ENCODE measurements around the gene ATAD3C.
"Not testable (repeated sequence)": the region's sequence is repeated elsewhere in the genome, so short reads cannot be mapped to it uniquely, and the experiment has no call there.

ATAD3C gene

DNA sequence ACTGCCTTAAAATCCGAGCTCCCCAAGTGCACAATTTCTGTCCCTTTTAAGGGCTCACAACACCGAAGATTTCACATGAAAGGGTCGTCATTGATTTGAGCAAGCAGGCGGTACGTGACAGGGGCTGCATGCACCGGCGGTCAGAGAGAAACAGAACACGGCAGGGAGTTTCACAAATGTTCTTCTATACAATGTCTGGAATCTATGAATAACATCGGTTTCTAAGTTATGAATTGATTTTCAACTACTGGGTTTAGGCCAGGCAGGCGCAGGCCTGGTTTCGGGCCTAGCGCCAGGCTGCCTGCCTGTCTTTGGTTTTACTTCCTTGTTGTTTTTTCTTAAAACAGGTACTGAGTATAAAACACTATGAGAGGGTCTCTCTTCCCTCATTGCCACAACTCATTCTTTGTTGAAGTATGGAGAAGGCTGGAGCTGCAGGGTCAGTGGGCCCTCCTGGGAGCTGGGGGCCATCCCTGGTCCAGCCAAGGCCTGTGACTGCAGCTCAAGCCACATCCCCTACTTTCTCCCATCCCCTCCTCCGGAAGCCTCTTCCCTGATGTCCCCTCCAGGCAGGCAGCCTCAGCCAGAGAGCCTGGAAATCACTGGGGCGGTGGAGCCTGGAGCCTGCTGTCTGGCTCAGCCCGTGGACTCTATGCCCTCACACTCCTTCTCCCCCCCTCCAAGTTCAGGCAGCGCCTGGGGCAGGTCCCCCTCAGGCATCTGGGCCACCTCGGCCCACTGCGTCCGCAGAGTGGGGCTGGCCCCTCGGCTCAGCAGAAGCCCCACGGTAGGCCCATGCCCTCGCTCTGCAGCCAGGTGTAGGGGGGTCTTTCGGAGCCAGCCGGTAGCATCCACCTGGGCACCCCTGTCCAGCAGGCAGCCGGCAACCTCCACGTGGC is 30.8 kb upstream of the ATAD3C start:
- no peak for DNase-seq (ENCODE audit: low read depth, low spot score)
- peak overlapping the region; percentile 82 for H3K27ac ChIP-seq

DNA sequence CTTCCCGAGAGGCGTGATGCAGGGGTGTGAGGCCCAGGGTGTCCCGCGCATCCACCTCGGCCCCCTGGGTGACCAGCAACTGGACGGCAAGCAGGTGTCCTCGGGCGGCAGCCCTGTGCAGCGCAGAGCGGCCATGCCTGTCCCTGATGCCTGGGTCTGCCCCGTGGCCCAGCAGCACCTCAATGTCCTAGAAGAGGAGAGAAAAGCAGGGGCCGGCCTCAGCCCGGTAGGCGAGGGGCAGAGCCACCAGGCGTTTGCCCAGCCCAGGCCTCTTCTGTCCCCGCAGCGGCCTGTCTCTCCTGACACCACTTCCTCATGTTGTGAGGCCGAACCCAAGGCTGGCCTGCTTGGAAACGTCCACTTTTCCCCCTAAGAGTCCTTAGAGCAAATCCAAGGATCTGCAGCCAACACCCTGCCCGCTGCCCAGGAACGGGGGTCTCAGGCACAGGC is 30.1 kb upstream of the ATAD3C start:
- H3K27ac ChIP-seq: peak overlapping the region; percentile 82
- no peak for DNase-seq (ENCODE audit: low read depth, low spot score)

DNA sequence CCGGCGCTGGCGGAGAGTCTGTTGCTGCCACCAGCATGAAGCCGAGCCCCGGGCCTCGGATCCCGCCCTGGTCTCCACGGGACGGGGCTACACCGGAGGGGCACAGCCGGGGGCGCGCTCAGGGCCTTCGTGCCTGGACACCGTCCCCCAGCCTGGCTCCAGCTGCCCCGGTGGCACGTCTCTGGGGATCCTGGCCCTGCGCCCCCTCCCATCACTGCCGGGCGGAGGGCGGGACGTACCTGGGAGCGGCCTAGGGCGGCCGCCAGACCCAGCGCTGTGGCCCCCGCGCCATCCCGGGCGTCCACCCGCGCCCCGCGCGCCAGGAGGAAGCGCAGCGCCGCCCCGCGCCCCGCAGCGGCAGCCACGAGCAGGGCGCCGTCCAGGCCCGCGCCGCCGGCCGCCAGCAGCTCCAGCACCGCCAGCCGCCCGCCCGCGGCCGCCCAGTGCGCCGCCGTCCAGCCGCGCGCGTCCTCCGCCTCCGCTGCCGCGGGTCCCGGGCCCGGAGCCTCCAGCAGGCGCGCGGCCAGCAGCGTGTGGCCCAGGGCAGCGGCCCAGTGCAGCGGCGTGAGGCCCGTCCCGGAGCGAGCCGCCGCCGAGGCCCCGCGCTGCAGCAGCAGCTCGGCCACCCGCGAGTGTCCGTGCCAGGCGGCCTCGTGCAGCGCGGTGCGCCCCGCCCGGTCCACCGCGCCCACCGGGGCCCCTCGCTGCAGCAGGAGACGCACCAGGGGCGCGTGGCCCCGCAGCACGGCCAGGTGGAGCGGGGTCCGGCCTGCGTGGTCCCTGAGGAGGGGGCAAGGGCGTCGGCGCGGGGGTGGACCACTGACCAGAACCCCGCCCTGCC is 29.5 kb upstream of the ATAD3C start:
- DNase-seq (ENCODE audit: low read depth, low spot score): no peak
- peak overlapping the region; percentile 82 for H3K27ac ChIP-seq

DNA sequence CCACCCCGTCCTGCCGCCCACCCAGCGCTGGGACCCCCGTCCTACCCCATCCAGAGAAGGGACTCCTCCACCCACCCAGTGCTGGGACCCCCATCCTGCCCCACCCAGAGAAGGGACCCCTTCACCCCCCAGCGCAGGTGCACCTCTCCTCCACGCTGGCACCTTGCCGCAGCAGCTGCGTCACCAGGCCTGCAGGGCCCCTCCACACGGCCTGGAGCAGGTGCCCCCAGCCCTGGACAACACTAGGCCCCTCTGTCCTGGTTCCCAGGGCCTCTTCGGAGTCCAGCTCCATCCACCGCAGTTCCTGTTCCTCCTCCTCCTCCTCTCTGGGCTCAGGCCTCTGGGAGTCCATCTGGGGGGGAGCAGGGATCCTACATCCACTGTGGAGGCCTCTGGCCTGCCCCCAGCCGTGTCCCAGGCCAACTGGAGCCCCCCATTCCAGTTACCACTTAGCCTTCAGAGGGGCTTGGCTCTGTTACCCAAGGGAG is 28.8 kb upstream of the ATAD3C start:
- peak overlapping the region; percentile 82 for H3K27ac ChIP-seq
- no peak for DNase-seq (ENCODE audit: low read depth, low spot score)

DNA sequence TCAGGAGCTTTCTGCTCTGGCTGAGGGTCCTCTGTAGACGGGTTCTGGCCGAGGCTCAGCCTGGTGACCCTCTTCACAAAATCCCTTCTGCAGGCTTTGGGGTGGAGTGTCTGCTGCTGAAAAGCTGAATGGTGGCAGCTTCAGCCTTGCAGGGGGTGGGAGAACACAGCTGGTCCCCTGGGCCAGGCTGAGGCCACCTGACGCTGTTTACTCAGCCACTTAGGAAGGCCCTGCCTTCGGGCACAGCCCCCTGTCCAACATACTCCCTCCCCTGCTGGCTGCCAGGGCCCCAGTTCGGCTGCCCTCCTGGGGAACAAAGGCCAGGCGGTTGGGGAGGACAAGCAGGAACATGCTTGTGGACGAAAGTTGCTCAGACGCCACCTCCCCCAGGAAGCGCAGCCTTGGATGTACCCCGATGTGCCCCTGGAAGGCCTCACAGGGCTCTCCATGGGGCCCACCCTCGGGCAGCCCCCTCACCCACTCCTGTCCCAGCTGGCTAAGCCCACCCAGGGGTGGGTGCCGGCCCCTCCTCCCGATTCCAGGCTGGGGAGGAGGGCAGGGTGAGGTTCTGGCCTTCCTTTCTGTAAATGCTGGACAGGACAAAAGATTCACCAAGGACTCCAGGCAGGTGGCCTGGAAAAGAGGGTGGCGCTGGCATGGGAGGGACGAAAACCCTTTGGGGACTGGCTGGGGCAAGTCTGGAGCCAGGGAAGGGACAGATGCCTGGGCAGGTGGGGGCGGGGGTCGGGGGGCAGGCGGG is 28.2 kb upstream of the ATAD3C start, which contains the start of gene ANKRD65:
TSS of gene ANKRD65 (minus strand) at position 130 of the 760 bp plus-strand sequence. CDS start 271 bp downstream, outside the sequence.
- H3K27ac ChIP-seq: peak within 1 kb of the TSS; percentile 82
- no peak for DNase-seq (ENCODE audit: low read depth, low spot score)

DNA sequence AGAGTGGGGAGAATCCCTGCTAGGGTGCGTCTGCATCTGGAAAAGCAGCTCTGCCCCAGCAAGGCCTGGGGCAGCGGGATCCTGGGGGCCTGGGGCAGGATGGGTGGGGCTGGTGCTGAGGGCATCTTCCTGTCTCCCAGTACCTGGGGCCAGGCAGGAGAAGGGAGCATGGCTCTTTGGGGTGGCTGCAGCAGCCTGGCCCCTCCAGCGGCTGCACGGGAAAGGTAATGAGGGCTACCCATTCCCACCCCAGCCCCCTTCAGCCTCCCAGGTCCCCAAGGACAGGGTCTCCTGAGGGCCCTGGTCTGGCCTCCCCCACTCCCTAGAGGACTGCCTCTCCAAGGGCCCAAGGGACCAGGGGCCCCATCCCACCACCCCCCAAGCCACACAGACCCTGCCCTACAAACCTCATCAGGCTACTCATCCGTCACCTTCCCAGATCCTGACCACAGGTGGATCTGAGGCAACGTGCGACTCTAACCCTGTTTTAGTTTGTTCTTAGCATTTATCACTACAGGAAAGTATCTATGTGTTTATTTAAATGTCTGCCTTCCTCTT is 27.5 kb upstream of the ATAD3C start:
- DNase-seq (ENCODE audit: low read depth, low spot score): no peak
- peak overlapping the region; percentile 82 for H3K27ac ChIP-seq

DNA sequence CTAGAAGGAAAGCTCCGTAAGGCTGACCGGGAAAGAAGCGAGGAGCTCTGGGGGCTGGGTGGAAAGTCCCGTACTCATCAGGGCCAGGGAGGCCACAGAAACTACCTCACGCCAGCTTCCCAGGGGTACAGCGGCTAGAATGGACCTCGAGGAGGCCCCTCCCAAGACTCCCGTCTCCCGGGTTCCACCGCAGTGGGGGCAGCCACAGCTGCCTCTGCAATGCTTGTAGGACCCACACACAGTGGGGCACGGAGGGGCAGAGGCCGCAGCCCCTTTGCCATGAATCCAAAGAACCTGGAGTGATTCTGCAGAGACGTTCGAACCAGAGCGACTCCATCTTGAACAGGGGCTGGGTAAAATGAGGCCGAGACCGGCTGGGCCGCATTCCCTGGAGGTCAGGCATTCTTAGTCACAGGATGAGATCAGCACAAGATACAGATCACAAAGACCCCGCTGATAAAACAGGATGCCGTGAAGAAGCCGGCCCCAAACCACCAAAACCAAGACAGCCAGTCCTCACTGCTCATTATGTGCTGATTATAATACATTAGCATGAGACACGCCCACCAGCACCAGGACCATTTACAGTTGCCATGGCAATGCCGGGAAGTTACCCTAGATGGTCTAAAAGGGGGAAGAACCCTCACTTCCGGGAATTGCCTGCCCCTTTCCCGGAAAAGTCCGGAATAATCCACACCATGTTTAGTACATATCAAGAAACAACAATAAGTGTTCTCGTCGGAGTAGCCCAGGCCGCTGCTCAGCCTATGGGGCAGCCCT is 26.8 kb upstream of the ATAD3C start:
- no peak for DNase-seq (ENCODE audit: low read depth, low spot score)
- H3K27ac ChIP-seq: peak overlapping the region; percentile 82

DNA sequence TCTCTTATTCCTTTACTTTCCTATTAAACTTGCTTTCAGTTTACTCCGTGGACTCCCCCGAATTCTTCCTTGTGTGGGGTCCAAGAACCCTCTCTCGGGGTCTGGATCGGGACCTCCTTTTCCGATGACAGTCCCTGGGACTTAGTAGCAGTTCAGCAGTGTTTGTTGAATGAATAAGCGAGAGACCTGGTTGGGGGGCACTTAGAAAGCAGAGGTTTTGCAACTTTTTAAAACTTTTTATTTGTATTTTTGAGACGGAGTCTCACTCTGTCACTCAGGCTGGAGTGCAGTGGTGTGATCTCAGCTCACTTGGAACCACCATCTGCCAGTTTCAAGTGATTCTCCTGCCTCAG is 26.3 kb upstream of the ATAD3C start:
- H3K27ac ChIP-seq: no peak overlapping the region
- no peak for DNase-seq (ENCODE audit: low read depth, low spot score)

DNA sequence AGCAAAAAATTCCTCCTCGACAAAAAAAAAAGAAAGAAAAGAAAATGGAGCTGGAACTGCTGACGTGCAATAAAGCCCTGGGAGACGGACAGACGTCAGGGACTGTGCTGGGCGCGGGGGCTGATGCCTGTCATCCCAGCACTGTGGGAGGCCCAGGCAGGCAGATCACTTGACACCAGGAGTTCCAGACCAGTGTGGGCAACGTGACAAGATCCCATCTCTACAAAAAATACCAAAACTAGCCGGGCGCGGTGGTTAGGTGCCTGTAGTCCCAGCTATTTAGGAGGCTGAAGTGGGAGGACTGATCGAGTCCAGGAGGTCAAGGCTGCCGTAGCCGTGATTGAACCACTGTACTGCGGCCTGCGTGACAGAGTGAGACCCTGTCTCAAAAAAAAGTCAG is 24.8 kb upstream of the ATAD3C start:
- DNase-seq (ENCODE audit: low read depth, low spot score): no peak
- H3K27ac ChIP-seq: no peak overlapping the region

DNA sequence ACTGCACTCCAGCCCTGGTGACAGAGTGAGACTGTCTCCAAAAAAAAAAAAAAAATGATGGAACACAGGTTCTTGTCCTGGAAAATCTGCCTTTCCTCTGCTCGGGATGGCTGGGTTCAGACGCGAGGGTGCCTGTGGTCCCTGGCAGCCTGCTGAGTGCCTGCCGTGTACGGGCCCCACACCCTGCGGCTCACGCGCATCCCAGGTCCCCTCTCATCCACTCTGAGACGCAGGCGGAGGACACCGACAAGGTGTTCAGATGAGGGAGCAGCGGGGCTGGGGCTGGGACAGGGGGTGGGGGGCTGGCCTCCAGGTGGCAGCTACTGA is 24.1 kb upstream of the ATAD3C start:
- H3K27ac ChIP-seq: no peak overlapping the region
- DNase-seq (ENCODE audit: low read depth, low spot score): no peak

DNA sequence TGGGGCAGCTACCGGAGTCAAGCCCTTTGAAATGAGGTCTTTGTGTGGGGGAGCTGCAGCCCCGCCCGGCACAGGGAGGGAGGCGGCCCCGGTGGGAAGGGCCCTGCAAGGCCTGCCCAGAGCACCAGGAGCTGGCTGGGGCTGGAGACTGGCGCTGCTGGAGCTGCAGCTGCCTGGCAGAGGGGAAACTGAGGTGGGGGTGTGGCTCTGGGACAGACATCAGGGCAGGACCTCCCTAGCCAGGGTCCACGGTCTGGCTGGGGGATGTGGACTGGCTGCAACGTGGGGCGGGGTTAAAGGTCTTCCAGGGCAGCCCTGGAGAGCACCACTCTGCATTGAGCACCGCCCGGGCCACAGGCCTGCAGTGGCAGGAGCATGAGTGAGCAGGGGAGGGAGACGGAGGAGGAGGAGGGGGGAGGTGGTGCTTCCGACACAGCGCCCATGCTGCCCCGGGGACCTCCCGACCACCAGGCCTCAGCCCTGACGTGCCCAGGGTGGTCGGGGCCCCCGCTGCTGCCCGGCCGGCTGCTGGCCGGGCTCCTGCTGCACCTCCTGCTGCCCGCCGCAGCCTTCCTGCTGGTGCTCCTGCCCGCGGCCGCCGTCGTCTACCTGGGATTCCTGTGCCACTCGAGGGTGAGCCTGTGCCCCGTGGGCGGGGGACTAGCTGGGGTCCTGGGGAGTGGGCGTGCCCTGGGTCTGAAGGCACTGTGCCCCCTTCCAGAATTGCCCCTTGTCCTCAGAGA is 23.6 kb upstream of the ATAD3C start:
- H3K27ac ChIP-seq: no peak overlapping the region
- DNase-seq (ENCODE audit: low read depth, low spot score): no peak

DNA sequence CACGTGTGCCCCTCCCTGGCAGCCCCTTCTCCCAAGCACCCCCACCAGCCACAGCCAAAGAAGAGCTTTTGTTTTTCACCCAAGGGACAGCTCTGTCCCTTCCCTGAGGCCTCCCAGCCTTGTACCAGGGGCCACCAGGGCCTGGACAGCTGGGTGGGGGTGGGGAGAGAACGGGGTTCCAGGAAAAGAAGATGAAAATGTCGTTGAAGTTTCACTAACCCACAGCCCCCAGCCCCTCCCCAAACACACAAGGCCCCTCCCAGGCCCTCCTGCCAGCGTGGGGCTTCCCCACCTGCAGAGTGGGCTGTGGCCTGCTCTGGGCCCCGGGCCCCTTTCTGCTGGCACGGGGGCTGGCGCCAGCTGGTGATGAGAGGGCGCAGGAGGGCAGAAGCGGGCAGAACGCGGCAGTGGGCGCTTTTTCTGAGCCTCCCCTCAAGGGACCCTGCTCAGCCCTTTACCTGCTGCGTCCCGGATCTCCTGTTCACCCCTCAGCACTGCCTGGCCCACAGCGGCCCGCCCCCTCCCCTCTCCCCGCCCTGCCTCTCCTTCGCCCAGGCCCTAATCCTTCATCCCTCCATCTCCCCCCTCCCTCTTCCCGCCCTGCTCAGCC is 22.9 kb upstream of the ATAD3C start:
- DNase-seq (ENCODE audit: low read depth, low spot score): no peak
- H3K27ac ChIP-seq: no peak overlapping the region

DNA sequence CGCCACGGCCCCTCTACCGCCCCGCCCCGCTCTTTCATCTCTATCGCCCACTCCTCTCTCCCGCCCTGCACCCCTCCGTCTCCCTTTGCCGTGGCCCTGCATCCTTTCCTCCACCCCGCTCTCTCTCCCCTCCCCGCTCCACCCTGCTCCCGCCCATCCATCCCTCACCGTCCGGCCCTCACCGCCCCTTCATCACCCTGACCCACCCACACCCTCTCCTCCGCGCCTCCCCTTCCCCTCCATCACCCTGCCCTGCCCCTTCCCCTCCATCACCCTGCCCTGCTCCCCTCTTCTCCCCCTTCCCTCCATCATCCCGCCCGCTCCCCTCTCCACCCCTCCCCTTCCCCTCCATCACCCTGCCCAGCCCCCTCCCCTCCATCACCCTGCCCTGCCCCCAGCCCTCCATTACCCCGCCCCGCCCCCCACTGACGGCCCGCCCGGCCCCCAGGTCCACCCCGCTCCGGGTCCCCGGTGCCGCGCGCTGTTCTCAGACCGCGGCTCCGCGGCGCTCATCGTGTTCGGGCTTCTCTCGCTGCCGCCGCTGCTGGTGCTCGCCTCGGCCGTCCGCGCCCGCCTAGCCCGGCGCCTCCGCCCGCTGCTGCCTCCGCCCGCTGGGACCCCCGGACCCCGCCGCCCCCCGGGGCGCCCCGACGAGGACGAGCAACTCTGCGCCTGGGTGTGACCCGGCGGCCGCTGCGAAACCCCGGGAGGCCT is 22.2 kb upstream of the ATAD3C start:
- no peak overlapping the region for H3K27ac ChIP-seq
- no peak for DNase-seq (ENCODE audit: low read depth, low spot score)

DNA sequence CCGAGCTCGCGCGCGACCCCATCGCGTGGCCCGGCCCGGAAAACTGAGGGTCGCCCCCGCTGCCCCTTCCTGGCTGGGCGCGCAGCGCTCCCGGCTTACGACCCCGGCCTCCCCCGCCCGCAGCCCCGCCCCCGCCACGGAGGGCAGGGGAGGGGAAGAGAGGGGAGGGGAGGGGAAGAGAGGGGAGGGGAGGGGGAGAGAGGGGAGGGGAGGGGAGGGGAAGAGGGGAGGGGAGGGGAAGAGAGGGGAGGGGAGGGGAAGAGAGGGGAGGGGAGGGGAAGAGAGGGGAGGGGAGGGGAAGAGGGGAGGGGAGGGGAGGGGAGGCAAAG is 21.7 kb upstream of the ATAD3C start:
- no peak overlapping the region for H3K27ac ChIP-seq
- DNase-seq (ENCODE audit: low read depth, low spot score): no peak

DNA sequence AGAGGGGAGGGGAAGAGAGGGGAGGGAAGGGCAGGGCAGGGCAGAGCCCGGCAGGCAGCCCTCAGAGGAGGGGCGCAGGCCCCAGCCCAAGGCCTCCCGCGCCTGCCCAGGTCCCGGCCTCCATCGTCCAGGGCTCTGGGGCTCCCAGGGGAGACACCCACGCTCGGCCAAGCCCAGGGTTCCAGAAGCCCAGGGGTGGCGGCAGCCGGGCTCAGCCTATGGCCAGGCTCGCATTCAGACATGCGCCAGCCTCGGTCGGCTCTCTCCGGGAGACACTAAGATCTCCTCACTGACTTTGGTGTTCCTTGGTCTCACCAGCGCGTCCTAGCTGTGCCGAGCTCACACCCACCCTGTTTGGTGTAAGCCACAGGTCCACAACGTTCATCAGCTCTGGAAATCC is 21.3 kb upstream of the ATAD3C start:
- H3K27ac ChIP-seq: no peak overlapping the region
- no peak for DNase-seq (ENCODE audit: low read depth, low spot score)

DNA sequence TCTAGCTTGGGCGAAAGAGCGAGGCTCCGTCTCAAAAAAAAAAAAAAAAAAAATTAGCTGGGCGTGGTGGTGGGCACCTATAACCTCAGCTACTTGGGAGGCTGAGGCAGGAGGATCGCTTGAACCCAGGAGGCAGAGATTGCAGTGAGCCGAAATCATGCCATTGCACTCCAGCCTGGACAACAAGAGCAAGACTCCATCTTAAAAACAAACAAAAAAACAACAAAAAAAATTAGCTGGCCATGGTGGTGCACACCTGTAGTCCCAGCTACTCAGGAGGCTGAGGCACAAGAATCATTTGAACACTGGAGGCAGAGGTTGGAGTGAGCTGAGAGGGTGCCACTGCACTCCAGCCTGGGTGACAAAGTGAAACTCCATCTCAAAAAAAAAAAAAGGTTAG is 20.5 kb upstream of the ATAD3C start:
- not testable (repeated sequence) for H3K27ac ChIP-seq; DNase-seq (ENCODE audit: low read depth, low spot score)

DNA sequence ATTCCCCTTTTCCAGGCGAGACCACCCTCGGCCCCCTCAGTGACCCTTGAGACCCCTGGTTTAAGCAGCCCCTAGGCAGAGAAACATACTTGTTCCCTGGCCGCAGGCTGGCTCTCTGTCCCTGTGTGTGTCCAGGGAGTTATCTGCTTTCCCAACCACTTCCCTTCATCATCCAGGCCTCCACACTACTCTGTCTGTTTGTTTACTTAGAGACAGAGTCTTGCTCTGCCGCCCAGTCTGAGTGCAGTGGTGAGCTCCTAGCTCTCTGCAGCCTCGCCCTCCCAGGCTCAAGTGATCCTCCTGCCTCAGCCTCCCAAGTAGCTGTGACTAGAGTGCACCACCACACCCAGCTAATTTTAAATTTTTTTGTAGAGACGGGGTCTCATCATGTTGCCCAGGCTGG is 19.8 kb upstream of the ATAD3C start:
- no peak for DNase-seq (ENCODE audit: low read depth, low spot score)
- H3K27ac ChIP-seq: peak overlapping the region; percentile 50
